Right ventricle myocardium superior (tissue), 1 donor: ENCODE measurements around the gene TSGA10. TPM values are rescaled to one million over a fixed set of nuclear protein-coding genes. Genes with fewer than 3 reads are reported as not detected.
"Not testable (repeated sequence)": the region's sequence is repeated elsewhere in the genome, so short reads cannot be mapped to it uniquely, and the experiment has no call there.

Source experiments
- ATAC-seq: fragments of 200-7000 bp; cut with Tn5 transposase; one replicate; pipeline ENCODE4 v1.9.1; 2020; ENCODE audit warnings: mild to moderate bottlenecking; ENCODE audit not compliant: poor library complexity
- DNase-seq: peaks from one replicate; pipeline ENCODE4 v3.0.0-alpha.2; 2020
- intact Hi-C: fragments of 100-400 bp; cut with DNase I; formaldehyde crosslinking; loops from one replicate; pipeline ENCODE4 v1.11.2; 2022
- long read RNA-seq: library from polyadenylated mRNA; unstranded; transcript quantifications from one replicate; pipeline ENCODE4 v2.0.0, GENCODE V29; 2021
- total RNA-seq: library from RNA; stranded (reverse); fragmentation: NEBNext Ultra II Directional; extraction: Animal tissue kit (Norgen Biotek cat#: 25700); gene quantifications from one replicate; pipeline ENCODE4 v1.2.1, GENCODE V29; 2021
- donor health status: DM: no; HTN: yes; CAD: no; lungs with severe emphysema.

Gene TSGA10, protein sequence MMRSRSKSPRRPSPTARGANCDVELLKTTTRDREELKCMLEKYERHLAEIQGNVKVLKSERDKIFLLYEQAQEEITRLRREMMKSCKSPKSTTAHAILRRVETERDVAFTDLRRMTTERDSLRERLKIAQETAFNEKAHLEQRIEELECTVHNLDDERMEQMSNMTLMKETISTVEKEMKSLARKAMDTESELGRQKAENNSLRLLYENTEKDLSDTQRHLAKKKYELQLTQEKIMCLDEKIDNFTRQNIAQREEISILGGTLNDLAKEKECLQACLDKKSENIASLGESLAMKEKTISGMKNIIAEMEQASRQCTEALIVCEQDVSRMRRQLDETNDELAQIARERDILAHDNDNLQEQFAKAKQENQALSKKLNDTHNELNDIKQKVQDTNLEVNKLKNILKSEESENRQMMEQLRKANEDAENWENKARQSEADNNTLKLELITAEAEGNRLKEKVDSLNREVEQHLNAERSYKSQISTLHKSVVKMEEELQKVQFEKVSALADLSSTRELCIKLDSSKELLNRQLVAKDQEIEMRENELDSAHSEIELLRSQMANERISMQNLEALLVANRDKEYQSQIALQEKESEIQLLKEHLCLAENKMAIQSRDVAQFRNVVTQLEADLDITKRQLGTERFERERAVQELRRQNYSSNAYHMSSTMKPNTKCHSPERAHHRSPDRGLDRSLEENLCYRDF
- 3.4 TPM for total RNA-seq
- long read RNA-seq, partial matches to known transcripts, result 0 of 2 reads
- long read RNA-seq, other reads (novel, unspliced or antisense), result 2 of 2 reads

DNA sequence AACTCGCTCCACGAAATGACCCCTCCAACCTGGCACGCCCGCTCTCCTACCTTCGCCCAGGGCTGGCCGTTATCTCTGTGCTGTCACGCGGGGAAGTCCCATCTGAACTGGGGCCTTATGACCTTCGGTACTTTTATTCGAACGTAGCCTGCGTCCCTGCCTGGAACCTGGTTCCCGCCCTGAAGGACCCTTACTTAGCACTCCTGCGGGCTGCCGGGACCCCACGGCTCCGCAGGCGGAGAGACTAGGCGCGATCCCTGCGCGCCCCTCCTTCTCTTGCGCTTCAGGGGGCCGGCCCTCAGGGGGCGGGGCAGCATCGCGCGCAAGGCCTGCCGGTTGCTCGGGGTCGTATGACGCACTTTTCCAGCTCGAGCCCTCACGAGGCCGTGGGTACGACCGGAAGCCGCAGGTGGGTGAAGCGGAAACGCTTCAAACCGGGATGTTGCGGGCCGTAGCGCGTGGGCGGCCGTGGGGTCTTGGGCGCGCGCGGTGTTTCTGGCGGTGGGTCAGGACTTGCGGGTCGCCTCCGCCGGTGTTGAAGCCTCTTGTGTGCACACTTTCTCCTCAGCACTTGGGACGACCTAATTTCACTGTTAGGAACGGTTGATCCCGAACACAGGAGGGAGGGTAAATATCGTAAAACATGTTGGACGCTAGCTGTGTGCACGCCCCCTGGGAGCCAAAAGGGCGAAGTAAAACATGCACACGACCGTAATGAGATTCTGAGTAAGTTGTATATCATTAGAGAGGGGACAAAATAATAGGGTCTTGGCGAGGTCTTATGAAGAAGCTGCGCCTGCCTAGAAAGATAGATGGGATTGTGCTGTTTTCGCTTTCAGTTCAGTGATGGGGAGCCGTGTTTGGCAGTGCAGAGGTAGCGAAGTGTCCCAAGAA, at the start of gene TSGA10, which contains the start of gene LIPT1:
Gene TSGA10 (minus strand): TSS at position 300 of the 894 bp plus-strand sequence. CDS start 45,503 bp downstream, outside the sequence.
Gene LIPT1 (plus strand): TSS at position 325 of the 894 bp plus-strand sequence. CDS start 6,991 bp downstream, outside the sequence.
- intact Hi-C loops, result no loop called here

DNA sequence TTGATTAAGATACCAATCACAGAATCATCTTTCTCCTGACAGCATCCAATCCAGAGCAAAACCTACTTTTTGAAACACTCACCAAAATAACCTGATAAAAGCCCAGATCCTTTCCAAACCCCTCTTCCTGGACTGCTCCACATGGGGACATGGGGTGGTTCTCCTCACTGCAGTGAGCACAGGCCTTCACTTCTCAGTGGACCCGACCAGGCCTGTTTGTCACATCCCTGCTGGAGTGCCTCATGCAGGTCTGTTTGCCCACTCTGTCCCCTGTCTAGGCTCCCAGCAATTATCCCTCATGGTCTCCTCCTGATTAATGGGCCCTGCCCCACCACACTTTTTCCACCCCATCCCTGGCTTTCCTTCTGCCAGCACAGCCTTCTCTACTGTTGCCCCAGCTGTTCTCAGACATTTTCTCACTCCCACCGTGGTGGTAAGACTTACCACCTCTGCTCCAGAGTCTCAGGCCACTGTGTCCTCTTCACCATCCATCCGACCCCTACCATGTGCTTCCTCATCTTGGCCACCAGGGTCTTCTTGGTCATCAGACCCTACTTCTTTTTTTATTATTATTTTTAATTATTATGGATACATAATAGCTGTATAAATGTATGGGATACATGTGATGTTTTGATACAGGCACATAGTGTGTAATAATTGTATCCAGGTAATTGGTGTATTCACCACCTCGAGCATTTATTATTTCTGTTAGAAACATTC, 47.4 kb upstream of the TSGA10 start:
- intact Hi-C loops, result no loop called here
- ATAC-seq, result no peak
- DNase-seq, result no peak

More for the DNA sequence above, at the start of gene TSGA10, which contains the start of gene LIPT1:
- peak; percentile 99 for ATAC-seq
- peak; percentile 95 for DNase-seq

DNA sequence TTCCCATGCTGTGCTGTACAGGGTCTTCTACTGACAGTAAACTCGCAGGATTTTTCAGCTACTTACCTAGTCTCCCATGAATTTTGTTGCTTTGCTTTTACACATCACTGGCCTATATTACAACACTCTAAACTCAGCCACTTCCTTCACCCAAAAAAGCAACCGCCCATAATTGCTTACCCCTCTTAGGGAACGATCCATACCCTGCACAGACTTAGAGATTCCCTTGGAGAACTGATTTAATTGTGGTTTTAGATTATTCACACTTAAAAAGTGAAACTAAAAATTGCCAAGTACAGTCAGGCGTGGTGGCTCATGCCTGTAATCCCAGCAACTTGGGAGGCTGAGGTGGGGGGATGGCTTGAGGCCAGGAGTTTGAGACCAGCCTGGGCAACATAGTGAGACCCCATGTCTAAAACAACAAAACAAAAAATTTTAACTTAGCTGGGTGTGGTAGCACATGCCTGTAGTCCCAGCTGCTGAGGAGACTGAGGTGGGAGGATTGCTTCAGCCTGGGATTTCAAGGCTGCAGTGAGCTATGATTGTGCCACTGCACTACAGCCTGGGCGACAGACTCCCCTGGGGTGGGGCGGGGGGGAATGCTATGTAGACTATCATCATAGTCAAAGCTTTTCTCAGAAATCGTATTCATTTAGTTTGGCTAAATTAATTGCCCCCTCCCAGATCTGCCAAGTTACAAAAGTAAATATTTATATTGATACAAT, 45.5 kb upstream of the TSGA10 start:
- ATAC-seq (no peak), DNase-seq (no peak)
- intact Hi-C loops, result no loop called here

DNA sequence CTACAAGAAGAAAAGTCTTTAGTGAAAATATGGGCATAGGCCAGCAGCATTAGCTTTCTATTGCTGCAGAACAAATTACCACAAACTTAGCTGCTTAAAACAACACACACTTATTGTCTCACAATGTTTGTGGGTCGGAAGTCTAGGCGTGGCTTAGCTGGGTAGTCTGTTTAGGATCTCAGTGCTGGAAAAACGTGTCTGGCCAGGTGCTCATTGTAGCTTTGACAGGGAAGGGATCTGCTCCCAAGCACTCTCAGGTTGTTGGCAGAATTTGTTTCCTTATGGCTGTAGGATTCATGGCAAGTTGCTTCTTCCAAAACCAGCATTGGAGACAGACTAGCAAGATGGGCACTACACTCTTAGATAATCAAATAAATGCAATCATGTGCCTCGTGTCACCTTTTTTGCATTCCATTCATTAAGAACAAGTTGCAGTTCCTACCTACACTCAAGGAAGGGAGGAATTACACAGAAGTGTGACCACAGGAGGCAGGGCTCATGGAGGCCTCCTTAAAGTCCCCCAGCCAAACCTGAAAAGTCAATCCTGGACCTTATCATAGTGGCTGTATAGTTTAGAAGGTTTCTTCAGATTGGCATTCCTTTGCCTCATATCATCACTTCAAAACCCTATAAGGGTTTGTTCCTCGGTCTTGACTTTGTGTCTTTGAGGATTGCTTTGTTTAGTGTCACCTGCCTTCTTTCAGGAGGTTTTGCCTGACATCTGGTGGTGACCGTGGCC, 43.5 kb upstream of the TSGA10 start:
- intact Hi-C loops, result no loop called here
- ATAC-seq (no peak), DNase-seq (no peak)

DNA sequence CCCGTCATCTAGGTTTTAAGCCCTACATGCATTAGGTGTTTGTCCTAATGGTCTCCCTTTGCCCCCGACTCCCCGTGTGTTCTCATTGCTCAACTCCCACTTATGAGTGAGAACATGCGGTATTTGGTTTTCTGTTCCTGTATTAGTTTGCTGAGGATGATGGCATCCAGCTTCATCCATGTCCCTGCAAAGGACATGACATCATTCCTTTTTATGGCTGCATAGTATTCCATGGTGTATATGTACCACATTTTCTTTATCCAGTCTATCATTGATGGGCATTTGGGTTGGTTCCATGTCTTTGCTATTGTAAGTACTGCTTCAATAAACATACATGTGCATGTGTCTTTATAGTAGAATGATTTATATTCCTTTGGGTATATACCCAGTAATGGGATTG, 37.6 kb upstream of the TSGA10 start:
- ATAC-seq, DNase-seq, intact Hi-C loops: not testable (repeated sequence)

DNA sequence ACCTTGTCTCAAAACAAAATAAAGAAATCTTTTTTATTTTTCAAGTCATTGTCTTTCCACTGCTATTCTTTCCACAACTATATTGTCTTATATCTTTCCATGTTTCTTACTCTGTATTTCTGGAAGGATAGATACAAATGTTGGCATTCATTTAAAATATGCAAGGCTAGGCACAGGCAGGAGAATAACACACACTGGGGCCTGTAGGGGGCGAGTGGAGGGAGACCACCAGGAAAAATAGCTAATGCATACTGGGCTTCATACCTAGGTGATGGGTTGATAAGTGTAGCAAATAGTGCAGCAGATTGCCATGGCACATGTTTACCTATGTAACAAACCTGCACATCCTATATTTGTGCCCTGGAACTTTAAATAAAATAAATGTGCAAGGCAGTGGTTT, 35.8 kb upstream of the TSGA10 start:
- no peak for ATAC-seq
- DNase-seq, result no peak
- intact Hi-C loops, result no loop called here

DNA sequence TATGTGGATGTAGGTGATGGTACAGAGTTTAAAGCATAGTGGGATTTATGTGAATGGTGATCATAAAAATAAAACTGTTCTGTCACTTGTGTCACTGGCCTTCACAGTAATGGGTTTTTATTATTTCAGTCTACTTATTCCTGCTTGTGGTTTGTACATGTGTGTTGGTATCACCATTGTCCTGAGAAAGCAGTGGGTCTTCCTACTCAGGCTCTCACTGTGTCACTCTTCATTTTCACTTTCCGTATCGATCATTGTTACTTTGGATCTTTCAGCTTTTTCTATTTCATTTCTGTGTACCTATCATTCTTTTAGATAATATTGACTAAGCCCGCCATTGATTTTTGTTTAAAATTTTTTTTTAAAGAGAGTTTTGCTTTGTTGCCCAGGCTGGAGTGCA, 33.6 kb upstream of the TSGA10 start:
- no peak for ATAC-seq
- DNase-seq, result no peak
- intact Hi-C loops, result no loop called here

DNA sequence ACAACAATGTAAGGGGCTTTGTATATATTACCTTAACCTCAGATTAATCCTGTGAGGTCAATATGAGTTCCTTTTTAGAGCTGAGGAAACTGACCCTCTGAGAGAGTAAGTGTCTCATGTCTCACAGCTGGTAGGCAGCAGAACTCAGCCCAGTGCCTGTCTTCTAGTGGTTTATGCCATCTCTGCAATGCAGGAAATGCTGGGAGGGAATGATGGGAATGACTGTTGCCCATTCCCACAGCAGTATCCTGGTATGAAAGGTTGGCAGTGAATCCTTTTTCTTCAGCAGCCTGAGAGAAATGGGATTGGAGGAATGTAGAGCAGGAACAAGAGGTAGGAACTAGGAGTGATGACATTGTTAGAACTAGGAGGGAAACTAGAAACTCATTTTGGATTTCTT, 32.3 kb upstream of the TSGA10 start:
- DNase-seq (no peak), ATAC-seq (no peak)
- intact Hi-C loops, result no loop called here

DNA sequence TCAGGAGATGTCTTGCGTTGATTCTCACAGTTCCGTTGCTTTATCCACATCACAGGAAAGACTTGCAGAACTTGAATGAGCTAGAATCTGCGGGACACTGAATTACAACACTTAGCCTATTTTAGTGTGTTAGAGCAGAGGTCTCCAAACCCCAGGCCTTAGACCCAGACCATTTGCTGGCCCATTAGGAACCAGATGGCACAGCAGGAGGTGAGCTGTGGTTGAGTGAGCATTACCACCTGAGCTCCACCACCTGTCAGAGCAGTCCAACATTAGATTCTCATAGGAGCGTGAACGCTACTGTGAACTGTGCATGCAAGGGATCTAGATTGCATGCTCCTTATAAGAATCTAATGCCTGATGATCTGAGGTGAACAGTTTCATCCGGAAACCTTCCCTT, 30.1 kb upstream of the TSGA10 start:
- ATAC-seq (no peak), DNase-seq (no peak)
- intact Hi-C loops, result no loop called here

DNA sequence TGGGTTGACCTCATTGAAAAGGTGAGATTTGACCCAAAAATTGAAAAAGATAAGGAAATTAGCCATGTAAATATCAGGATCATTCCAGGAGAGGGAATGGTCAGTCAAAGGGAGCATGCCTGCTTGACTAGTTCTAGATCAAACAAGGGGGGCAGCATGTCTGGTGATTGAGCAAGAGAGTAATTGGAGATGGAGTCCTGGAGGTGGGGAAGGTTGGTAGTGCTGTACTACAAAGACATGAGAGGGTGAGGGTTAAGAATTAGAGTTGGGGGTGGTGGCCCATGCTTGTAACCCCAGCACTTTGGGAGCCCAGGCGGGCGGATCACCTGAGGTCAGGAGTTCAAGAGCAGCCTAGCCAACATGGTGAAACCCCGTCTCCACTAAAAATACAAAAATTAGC, 28.3 kb upstream of the TSGA10 start:
- no peak for ATAC-seq
- intact Hi-C loops, result no loop called here

DNA sequence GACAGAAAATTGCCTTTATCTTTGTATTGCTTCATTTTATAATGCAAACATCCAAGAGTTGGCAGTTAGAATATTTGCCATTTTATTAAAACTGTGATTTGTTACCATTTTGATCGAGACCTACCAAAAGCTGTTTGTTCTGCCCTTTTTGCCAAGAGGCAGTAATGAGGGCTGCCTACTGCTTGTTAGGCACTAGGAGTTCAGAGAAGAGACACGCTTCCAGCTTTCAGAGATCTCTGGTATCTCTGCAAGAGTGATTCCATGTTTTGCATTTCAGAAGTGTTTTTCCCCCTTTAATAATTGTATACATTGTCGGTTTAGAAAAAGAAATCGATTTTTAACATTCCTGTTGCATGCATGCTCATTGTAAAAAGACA, 26.9 kb upstream of the TSGA10 start:
- no peak for DNase-seq
- intact Hi-C loops, result no loop called here
- no peak for ATAC-seq

More for the DNA sequence above, 28.3 kb upstream of the TSGA10 start:
- DNase-seq, result no peak

DNA sequence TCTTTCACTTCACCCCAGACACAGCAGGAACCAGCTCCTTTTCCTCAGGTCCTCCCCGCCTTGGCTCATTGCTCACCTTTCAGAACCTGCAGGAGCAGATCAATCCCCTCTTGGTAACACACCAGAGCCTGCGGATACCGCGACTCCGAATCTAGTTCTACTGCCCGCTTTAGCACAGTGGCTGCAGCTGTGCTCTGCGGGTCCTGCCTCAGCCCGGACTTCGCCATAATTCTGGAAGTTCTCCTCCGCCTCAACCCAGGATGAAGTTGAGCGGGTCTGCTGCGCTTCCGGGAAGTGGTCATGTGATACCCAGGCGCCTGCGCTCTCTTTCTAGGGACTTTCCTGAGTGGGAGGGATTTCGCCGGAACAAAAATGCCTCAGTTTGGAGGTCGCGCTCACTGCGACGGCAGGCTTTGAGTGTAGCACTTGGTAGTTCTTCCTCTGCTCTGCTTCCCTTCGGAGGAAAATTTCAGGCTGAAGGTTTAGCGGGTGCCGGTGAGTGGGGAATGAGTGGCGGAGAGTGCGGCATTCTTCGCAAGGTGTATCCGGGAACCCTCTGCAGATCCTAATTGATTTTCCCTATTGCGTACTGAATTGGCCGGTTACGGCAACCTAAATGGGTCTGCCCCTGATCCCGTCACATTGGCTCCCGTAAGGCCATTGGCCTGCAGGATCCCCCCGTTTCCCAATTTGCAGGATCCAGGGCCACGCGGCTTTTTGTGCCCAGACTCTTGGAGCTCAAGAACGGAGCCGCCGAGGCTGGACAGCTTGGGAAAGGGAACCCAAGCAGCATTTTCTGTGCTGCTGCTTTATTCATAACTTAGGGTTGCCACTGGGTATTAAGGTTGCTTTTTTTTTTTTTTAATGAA, 26.2 kb upstream of the TSGA10 start, which contains the start of the genes MITD1 and MRPL30:
Gene MITD1 (minus strand): TSS at position 304 of the 869 bp plus-strand sequence. CDS start 77 bp downstream, at position 227.
Gene MRPL30 (plus strand): TSS at position 430 of the 869 bp plus-strand sequence. CDS start 5,020 bp downstream, outside the sequence.
- peak; percentile 92 for DNase-seq
- peak; percentile 99 for ATAC-seq
- intact Hi-C loops, result no loop called here

DNA sequence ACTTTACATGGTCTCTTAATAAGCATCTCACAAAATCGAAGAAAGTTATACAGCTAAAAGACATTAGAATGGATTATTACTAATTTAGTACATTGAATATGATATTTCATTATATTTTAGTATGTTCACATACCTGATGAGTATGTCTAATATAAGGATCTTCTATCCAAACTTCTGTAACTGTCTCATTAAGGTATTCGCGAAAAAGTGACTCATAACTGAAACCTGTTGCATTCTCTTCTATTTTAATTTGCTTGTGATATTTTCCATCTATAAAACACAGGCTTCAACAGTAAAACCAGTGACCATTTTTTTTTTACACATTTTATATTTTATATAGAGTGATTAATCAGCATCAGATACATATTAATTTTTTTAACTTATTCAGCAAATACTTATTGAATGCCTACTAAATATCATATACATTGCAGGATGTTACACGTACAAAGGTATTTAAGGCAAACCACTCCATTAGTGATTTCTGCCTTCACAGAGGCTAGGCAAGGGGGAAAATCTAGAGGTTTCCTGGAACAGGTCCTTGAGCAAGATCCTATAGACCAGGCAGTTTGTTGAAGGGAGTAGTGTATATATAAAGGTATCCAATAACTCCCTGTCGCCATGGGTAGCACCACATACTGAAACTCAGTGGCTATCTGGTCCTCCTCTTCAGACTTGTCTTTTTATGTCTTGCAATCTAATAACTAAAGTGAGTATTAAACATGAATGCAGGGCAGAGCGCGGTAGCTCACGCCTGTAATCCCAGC, 16.8 kb upstream of the TSGA10 start:
- no peak for ATAC-seq
- intact Hi-C loops, result no loop called here
- DNase-seq, result no peak

DNA sequence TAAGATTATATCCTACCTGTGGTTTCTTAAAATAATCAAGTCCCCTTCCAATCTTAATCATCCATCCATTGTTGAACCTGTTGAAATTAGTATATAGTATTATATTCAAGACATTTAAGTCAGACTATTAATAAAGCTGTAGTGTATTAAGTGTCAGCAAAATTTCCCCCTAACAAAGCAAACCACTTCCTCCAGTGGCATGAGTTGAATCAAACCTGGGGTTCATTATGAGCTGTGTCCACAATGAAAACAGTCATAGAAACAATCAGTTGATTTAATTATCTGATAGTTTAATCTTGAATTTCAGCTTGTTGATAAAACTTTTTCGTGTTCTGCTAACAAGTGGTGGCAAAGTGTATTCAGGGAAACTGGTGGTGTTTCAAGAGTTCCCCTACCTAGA, 14.8 kb upstream of the TSGA10 start:
- DNase-seq (no peak), ATAC-seq (no peak)
- intact Hi-C loops, result no loop called here

DNA sequence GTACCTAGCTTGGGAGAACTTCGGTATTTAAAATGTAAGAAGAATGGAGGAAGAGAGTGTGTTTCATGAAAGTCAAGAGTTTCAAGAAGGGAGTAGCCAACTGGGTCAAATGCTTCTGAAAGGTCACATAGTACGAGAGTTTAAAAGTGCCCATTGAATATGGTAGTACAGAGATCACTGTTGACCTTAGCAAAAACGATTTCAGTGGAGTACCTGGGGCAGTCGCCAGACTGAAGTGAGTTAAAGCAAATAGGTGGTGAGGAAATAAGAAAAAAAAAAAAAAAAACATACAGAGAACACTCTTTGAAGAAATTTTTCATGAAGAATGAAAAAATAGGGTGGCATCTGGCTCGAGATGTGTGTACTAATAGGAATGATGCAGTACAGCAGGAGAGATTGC, 11.5 kb upstream of the TSGA10 start:
- ATAC-seq, result no peak
- DNase-seq, result no peak
- intact Hi-C loops, result no loop called here
